DMS114 treated with DMSO at 0.1 percent for 48 hours (cell line): ENCODE data around the gene ATF7IP2.
"Not testable (repeated sequence)": the region's sequence is repeated elsewhere in the genome, so short reads cannot be mapped to it uniquely, and the experiment has no call there.

ENCODE experiments used
- DNase-seq: peaks from one replicate; lab custom pipeline; 2025; ENCODE audit not compliant: unreplicated experiment; lab: John Stamatoyannopoulos, UW

Gene ATF7IP2

DNA sequence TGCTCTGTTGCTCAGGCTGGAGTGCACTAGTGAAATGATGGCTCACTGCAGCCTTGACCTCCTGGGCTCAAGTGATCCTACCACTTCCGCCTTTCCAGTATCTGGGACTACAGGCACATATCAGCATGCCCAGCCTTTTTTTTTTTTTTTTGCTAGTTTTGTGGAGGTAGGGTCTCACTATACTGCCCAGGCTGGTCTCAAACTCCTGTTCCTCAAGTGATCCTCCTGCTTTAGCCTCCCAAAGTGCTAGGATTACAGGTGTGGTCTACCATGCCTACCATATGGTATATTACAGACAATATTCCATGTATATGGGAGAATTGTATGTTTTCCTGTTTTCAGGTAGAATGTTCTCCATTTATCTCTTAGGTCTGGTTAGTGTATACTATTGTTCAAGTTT, 12.3 kb upstream of the ATF7IP2 start:
- no peak for DNase-seq

DNA sequence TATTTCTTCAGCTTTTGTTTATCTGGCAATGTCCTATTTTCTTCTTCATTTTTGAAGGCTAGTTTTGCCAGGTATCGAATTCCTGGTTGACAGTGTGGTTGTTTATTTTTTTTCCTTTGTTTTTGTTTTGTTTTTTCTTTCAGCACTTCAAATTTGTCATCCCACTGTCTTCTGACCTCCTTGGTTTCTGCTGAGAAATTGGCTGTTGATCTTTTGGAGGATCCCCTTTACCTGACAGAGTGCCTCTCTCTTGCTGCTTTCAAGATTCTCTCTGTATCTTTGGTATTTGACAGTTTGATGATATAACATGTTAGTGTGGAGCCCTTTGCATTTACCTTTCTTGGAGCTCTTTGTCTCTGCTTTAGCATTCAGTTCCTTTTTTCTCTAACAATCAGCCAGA, 9.6 kb upstream of the ATF7IP2 start:
- no peak for DNase-seq

DNA sequence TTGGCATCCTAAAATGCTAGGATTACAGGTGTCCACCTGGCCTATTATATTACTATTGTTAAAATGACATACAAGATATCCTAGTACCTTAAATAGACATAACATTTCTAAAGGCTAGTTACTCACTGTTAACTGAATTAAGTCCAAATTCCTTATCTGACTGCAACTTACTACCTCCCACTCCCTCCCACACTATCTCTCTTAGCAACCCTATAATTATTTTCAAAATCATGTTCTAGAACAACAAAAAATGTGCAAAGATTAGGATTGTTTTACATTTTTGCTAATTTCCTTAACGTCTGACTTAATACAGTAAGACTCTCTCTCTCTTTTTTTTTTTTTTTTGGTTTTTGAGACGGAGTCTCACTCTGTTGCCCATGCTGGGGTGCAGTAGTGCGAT, 2.2 kb upstream of the ATF7IP2 start:
- DNase-seq, result no peak

GRCh38 chr16:10386517-10387100, 748 bp downstream of the ATF7IP2 start:
- no peak for DNase-seq

GRCh38 chr16:10387188-10387617, 1.3 kb downstream of the ATF7IP2 start:
- DNase-seq, result no peak

GRCh38 chr16:10388988-10389387, 3.1 kb downstream of the ATF7IP2 start:
- no peak for DNase-seq

DNA sequence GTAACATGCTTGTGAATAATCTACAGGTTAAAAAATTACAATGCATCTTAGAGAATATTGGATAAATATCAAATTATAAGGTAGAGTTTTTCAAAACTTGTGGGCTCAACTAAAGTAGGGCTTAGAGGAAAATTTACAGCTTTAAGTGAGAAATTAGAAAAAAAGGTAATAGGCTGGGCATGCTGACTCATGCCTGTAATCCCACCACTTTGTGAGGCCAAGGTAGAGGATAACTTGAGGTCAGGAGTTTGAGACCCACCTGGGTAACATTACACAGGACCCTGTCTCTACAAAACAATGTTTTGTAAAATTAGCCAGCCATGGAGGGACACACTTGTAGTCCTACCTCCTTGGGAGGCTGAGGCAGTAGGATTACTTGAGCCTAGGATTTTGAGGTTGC, 4.5 kb downstream of the ATF7IP2 start:
- no peak for DNase-seq

GRCh38 chr16:10390867-10391266, 5.0 kb downstream of the ATF7IP2 start:
- DNase-seq, result no peak

GRCh38 chr16:10391339-10391738, 5.5 kb downstream of the ATF7IP2 start:
- no peak for DNase-seq

- no peak for DNase-seq
Observed at GRCh38 chr16:10402975-10403374, 17.1 kb downstream of the ATF7IP2 start.

- no peak for DNase-seq
Observed at GRCh38 chr16:10405386-10405939, 19.6 kb downstream of the ATF7IP2 start.

- no peak for DNase-seq
Observed at GRCh38 chr16:10408824-10409381, 23.0 kb downstream of the ATF7IP2 start.

- DNase-seq, result not testable (repeated sequence)
Observed at GRCh38 chr16:10409713-10410112, 23.9 kb downstream of the ATF7IP2 start.

GRCh38 chr16:10410469-10410868, 24.6 kb downstream of the ATF7IP2 start:
- no peak for DNase-seq

DNA sequence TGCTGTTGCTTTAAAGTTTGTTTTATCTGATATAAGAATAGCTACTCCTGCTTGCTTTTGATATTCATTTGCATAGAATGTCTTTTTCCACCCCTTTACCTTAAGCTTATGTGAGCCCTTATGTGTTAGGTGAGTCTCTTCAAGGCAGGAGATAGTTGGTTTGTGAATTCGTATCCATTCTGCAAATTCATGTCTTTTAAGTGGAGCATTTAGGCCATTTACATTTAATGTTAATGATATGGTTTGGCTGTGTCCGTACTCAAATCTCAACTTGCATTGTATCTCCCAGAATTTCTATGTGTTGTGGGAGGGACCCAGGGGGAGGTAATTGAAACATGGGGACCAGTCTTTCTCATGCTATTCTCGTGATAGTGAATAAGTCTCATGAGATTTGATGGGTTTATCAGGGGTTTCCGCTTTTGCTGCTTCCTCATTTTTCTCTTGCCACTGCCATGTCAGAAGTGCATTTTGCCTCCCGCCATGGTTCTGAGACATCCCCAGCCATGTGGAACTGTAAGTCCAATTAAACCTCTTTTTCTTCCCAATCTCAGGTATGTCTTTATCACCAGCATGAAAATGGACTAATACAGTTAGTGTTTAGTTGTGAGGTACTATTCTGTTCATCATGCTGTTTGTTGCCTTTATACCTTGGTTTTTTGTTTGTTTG, 27.2 kb downstream of the ATF7IP2 start:
- DNase-seq, result no peak

- not testable (repeated sequence) for DNase-seq
Observed at GRCh38 chr16:10418204-10418603, 32.3 kb downstream of the ATF7IP2 start.

DNA sequence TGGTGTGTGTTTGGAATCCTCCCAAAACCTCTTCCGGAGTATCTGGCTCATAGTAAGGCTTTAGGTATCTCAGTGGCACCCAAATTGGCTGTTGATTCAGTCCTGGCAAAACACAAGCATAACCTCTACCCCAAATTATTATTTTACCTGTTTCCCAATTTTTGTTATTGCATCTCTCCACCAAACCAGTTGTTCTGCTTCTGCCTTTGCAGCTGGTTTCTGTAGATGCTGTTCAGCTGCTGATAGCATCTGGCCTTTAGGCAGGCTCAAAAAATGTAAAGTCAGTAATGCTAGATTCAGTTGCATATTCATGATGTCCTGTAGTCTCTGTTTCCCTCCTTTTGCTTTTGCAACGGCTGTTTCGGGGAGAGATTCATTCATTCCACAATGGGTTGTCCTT, 33.8 kb downstream of the ATF7IP2 start:
- DNase-seq, result no peak

DNA sequence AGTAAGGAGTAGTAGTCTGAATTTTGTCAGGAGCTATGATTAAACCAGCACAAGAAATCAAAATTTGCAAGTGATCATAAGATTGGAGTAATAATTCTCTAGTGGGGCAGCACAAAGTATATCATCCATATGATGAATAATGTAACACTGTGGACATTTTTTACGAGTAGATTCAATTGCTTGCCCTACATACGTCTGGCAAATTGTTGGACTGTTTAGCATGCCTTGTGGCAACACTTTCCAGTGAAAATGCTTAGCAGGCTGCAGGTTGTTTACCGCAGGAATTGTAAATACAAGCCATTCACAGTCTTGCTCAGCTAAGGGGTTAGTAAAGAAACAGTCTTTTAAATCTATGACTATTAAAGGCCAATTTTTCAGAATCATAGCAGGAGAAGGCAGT, 35.7 kb downstream of the ATF7IP2 start:
- DNase-seq, result no peak

GRCh38 chr16:10428433-10429168, 42.7 kb downstream of the ATF7IP2 start:
- no peak for DNase-seq

- DNase-seq, result not testable (repeated sequence)
Observed at GRCh38 chr16:10429299-10429969, 43.6 kb downstream of the ATF7IP2 start.

DNA sequence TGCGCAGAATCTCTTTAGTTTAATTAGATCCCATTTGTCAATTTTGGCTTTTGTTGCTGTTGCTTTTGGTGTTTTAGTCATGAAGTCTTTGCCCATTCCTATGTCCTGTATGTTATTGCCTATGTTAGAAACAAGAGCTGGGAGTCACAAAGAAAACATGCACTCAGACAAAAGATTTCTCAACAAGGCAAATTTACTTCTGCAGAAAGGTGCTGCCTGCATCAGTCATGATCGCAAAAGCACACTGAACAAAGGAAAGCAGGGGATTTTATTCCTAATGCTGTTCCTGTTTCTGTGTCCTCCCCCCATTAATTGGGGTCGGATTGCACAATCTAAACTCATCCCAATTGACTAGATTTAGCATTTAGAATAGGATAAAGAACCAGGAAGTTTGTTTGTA, 55.9 kb downstream of the ATF7IP2 start:
- DNase-seq, result no peak
